ENCODE data around the gene IFNGR1.

DNA sequence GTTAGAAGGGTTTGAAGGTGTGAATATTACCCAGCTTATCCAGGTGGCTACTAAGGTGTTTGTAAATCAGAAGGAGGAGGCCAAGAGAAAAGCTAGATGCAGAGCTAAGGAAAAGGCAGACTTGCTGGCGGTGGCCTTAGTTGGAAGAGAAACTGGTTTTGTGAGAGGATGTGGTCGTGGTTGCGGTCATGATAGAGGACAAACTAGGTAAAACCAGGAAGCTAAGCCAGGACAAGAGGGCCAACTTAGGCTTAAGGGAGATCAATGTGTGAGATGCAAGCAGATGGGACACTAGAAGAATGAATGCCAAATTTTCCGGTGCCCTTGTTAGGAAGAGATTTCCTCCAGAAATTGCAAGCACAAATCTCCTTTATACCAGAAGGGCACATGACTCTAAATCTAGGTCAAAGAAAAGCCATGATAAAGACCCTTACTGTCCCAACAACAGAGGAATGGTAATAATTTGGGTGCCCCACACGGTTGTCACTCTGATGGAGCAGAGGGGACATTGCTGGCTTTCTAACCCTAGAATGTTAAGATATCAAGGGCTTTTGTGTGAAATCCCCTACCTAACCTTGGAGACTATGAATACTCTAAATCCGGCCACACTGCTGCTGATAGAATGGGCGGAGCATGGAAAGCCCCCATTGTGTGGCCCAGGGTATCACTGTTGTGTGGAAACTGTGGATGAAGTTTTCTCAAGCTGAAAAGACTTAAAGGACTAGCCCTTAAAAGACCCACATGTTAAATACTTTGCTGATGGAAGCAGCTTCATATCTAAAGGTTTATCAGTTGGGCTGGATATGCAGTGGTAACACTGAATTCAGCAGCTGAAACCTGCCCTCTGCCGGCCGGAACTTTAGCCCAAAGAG, 53.6 kb downstream of the IFNGR1 start:
- TF ChIP-seq, protein P1, sequence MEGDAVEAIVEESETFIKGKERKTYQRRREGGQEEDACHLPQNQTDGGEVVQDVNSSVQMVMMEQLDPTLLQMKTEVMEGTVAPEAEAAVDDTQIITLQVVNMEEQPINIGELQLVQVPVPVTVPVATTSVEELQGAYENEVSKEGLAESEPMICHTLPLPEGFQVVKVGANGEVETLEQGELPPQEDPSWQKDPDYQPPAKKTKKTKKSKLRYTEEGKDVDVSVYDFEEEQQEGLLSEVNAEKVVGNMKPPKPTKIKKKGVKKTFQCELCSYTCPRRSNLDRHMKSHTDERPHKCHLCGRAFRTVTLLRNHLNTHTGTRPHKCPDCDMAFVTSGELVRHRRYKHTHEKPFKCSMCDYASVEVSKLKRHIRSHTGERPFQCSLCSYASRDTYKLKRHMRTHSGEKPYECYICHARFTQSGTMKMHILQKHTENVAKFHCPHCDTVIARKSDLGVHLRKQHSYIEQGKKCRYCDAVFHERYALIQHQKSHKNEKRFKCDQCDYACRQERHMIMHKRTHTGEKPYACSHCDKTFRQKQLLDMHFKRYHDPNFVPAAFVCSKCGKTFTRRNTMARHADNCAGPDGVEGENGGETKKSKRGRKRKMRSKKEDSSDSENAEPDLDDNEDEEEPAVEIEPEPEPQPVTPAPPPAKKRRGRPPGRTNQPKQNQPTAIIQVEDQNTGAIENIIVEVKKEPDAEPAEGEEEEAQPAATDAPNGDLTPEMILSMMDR (IDR thresholded peaks at IDR 0.05): peak in 1 of 2 donors; percentile 36
- TF ChIP-seq POLR2A (IDR thresholded peaks at IDR 0.05) (no peak), POLR2AphosphoS5 (IDR thresholded peaks at IDR 0.05) (no peak)
